GM12872 (cell line): Measurements from ENCODE around the gene SLC25A26.

Source experiments
- CTCF ChIP-seq: IDR thresholded peaks from 3 replicates; pipeline ENCODE4 v1.5.1; 2011; ENCODE audit warnings: low read depth, mild to moderate bottlenecking, low read length, moderate library complexity; ENCODE audit not compliant: insufficient read depth

SLC25A26 gene

GRCh38 chr3:66353039-66353438 lies 132.2 kb downstream of the SLC25A26 start:
- TF ChIP-seq CTCF = no peak

- TF ChIP-seq CTCF = no peak
Observed at GRCh38 chr3:66353530-66353929, 132.7 kb downstream of the SLC25A26 start.

DNA sequence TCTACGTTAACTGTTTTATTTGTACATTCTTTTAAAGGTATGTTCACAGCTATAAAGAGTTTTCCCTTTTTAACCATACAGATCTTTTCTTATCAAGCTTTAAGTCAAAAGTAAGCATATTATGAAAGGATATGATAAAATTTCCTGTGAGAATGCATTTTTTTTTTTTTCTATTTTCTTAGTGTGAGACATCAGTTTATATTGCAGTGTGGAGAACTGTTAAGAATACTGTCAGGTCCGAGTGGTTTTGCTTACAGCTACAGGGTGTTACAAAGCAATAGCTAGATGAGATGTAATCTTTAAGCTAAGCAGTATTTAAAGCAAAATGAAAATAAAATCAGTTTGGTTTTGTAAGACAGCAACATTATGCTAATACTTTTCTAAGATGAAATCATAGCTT lies 133.2 kb downstream of the SLC25A26 start:
- no peak for TF ChIP-seq CTCF

DNA sequence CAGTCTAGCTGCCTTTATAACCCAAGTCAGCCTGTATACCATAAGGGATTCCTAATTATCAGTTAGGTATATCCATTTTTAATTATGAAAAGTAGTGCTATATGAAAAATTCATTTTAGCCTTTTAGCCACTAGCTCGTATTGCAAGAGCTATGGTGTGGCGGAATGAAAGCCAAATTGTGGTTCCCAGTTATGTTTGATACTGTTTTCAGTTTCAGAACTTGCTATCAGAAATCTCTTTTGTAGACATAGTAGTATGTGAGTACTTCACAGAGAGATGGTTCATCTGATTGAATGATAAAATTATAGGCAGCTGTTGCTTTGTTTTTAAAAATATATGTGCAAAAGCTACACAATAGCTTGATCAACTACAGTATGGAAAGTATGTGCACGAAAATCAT lies 134.6 kb downstream of the SLC25A26 start:
- TF ChIP-seq CTCF = no peak

- TF ChIP-seq CTCF = no peak
Observed at GRCh38 chr3:66355997-66356396, 135.2 kb downstream of the SLC25A26 start.

DNA sequence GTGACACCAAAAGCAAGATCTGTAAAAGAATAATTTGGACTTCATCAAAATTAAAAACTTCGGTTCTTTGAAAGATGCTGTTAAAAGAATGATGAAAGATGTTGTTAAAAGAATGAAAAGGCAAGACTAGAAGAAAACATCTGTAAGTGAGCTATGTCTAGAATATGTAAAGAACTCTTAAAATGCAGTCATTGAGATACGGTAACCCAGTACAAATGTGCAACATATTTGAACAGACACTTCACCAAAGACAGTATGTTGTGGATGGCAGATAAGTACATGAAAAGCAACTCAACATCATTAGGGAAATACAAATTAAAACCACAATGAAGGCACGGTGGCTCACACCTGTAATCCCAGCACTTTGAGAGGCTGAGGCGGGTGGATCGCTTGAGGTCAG lies 140.6 kb downstream of the SLC25A26 start:
- TF ChIP-seq CTCF = no peak

DNA sequence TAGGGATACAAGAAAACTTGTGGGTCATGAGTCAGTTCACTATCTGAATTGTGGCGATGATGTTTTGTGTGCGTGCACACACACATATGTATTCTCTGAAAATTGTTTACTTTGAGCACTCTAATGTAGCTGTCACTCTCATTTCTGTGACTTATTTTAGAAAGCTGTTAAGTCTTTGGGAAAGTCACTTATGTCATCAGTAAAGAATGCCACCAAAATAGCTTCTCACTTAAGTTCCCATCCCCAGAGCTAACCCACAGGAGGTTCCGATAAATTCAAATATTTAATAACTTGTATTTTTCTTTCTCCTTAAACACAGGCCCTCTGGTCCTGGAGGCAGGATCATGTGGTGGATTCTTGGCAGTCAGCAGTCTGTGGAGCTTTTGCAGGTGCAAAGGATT lies 141.7 kb downstream of the SLC25A26 start:
- no peak for TF ChIP-seq CTCF

DNA sequence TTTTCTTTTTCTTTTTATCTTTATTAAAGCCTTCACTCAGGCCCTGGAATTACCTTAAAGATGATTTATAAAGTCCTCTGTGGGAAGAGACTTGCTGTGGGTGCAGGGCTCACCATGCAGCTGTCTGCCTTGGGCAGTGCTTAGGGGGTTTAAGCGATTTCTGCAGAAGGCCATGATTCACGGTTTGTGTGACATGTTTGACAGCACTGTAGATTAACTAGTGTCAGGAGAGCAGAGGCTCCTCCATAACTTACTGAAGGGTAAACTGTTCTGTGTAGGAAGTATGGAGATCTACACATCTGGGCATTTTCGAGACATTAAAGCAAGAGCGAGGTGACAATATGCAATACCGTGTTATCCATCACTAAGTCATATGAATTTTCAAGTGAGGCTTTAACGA lies 142.3 kb downstream of the SLC25A26 start:
- no peak for TF ChIP-seq CTCF
